IPS-NIHi7 (cell line): Measurements from ENCODE around the gene OR10Z1.

Experiments used
- DNase-seq: peaks from one replicate; pipeline ENCODE4 v3.0.0; 2012; ENCODE audit warnings: mixed read lengths; ENCODE audit errors: extremely low spot score

The OR10Z1 gene, protein sequence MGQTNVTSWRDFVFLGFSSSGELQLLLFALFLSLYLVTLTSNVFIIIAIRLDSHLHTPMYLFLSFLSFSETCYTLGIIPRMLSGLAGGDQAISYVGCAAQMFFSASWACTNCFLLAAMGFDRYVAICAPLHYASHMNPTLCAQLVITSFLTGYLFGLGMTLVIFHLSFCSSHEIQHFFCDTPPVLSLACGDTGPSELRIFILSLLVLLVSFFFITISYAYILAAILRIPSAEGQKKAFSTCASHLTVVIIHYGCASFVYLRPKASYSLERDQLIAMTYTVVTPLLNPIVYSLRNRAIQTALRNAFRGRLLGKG

DNA sequence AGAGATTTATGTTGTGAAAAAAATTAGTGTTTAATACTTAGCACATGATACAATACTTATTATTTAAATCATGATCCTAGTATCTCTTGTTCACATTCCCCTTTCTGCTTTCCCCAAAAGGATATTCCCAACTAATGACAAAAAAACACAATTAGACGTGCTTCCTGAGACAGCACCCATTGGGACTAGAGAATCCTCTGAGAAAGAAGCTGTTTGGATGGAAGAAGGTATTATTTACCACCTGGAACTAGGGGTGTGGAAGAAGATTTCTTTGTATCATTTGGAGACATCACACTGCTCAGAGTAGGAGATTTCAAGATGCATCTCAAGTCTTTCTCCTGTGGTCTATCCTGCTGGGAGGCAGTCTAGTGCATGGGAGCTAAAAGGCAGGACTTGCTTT is at the start of gene OR10Z1:
TSS of gene OR10Z1 (plus strand) at position 301 of the 400 bp plus-strand sequence. CDS start 1,171 bp downstream, outside the sequence.
- DNase-seq, result no peak

DNA sequence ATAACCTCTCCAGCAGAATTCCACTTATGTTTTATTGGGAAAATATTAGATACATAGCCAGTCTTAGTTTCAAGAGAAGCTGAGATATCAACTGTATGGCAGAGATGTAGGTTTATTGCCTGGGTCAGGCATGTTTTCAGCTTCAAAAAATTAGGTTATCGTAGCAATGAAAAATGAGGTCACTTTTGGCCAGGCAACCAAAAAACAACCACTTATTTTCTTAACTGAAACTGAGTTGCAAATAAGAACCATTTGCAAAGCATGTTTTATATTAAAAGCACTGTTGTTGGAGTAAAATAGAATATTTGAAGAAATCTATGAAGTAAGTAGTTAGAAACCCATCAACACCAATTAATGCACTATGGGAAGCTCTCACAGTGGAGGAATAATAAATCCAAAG is 45.4 kb upstream of the OR10Z1 start:
- DNase-seq, result no peak

DNA sequence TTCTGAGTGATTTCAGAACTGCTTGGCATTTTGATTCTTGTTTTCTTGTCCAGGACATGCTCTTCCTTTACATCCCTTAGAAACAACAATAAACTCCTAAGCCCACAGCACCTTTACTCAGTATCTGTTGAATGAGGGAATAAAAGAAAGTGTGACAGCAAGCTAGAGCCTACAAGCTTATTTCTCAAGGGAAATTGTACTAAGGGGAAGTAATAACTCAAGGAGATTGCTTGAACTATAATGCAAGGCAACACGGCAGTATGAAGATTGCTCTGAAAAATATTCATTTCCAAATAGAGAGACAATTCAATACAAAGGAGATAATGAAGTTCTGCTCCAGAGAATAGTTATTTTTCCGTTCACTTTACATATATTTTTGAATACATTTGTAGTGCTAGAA is 41.2 kb upstream of the OR10Z1 start:
- DNase-seq, result no peak

DNA sequence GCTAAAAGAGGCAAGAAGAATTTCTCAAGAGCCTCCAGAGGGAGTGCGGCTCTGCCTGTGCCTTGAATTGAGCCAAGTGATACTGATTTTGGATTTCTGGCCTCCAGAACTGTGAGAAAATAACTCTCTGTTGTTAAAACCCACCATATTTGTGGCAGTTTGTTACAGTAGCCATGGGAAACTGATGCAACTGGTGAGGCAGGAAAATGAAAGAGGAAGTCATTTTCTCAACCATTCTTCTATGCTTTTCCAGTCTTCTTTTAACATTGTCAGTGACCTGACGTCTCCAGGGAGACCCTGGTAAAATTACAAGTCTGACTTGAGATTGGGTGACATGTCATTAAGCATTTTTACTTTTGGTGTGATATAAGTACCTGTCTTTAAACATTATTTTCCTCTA is 40.5 kb upstream of the OR10Z1 start:
- DNase-seq, result no peak

DNA sequence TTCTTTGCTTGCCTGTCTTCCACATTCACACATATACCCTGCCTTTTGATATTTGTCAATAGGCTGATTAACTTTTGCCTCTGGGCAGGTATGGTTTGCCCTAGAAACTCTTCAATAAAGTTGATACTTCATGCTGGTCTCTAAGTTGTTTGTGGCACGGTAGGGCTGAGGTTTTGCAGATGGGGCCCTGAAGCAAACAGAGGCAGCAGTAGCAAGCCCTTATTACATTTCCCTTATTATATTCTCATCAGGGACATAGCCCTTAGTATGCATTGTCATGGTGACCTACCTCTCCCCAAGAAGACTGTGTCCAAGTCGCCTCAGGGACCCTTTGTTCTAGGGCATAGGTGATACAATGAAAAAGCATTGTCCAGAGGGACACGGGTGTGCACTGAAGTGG is 34.6 kb upstream of the OR10Z1 start, which contains the start of gene OR6P1:
TSS of gene OR6P1 (minus strand) at position 101 of the 400 bp plus-strand sequence. CDS start 6,976 bp downstream, outside the sequence.
- no peak for DNase-seq

DNA sequence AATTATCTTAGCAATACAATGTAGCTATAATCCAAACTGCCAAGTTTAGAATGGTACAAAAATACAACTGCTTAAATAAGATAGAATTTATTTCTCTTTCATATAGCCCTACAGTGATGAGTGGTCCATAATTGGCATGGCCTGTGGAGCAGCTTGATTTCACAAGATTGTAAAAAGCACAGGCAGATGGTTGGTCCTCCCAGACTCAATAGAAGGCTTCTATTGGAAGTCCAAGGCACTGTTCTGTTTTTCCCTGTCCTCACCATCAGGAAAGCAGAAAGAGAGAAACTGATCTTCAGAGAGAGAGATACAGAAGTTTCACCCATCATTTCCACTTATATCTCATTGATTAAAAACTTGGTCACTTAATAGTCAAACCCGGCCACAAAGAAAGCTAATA is 32.8 kb upstream of the OR10Z1 start:
- no peak for DNase-seq

DNA sequence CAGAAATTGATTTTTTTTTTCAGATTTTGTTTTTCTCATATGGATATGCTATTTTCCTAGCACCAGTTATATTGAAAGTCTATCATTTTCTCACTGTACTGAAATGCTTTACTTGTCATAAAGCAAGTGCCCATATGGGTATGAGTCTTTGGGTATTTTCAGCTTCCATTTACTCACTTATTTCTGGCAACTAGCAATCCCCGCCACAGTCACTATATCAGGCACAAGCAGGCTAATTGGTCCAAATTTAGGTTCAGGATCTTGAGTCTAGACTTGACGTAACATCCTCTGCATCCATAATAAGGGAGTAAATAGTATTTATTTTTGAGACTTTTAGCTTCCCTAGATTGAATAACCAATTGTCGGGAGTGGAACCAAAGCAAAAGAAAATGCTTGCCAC is 27.5 kb upstream of the OR10Z1 start:
- DNase-seq, result no peak

DNA sequence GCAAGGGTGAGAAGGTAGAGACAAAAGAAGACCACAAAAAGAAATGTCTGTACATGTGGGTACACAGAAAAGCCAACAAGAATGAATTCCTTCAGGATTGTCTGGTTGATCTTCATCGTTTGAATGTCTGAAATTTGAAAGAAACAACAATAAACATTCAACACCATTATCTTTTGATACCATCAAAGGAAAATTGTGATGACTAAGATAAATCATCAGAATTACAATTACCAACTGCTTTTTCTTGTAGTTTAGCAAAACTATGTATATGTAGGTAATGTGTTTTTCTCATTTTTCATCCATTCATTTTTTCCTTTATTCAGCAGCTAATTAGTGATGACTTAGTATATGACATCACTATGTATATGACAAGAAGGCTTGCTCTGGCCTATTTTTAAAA is 25.3 kb upstream of the OR10Z1 start, which contains the start of gene OR10X1:
TSS of gene OR10X1 (minus strand) at position 167 of the 400 bp plus-strand sequence. CDS start at position 167, 0 bp downstream.
- DNase-seq, result no peak

DNA sequence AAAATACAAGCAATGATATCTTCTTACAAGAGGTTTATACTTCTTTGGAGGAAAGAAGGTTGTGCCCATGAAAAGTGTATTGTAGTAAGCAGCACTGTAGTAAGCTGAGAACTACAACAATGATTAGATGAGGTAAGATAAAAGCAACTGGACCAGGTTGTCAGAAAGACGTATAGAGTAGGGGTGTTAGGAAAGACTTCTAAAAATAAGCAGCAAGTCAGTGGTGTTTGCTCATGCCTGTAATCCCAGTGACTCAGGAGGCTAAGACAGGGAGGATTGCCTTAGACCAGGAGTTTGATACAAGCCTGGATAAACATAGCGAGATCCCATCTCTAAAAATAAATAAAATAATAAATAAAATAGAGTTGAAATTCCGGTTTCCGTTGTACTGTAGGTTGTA is 21.1 kb upstream of the OR10Z1 start:
- no peak for DNase-seq

DNA sequence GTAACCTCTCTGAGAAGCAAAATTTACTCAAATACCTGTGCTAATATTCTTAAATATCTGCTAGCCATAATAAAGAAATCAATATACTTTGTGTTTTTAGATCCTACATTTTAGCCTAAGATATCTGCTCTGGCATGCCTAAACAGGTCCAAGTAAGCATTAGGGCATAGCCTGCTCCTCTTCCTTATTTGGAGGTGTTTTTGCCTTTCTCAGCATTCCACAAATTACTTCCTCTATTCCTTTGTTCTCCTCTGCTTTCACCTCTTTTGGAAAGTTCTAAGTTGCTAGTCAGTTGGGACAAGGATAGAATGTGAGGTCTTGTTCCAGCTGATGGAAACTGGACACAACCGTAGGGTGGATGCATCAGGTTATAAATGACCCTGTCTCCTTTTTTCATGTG is 18.1 kb upstream of the OR10Z1 start:
- no peak for DNase-seq

DNA sequence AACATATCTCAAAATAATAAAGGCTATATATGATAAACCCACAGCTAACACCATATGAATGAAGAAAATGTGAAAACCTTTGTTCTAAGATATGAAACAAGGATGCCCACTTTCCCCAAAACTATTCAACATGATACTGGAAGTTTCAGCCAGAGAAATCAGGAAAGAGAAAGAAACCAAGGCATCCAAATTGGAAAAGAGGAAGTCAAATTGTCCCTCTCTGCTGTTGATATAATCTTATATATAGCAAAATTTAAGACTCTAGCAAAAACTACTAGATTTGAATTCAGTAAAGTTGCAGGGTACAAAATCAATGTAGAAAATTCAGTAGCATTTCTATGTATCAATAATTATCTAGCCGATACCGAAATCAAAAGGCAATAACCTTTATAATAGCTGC is 4.3 kb upstream of the OR10Z1 start:
- DNase-seq, result no peak

DNA sequence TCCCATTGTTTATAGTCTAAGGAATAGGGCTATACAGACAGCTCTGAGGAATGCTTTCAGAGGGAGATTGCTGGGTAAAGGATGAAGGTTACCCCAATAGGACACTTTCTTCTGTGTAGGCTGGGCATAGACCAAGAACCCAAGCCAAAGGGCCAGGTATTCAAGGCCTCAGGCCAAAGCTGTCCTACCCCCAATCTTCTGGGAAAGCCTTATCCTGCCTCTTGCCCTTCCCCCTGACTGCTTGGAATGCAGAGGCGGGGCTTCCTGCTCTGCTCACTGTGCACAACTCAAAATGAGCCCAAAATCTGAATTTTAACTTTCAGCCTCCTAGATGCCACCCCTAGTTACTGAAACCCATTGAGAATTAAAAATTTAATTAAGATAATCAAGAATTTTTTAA is 2.2 kb downstream of the OR10Z1 start:
- DNase-seq, result peak; percentile 38

DNA sequence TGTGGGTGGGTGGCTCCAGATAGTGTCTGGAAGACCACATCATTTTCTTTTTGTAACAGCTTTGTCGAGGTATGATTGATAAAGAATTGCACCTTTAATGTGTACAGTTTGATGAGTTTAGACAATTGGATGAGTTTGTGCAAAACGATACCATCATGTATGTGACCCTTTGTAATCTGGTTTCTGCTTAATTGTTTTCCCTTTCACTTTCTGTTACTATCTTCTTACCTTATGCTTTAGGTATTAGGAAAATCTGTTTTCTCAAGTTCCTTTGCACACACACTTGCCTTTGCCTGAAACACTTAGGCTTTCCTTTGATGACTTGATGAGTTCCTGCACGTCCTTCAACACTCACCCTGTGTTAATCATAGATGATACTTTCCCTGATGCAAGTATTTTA is 6.8 kb downstream of the OR10Z1 start:
- no peak for DNase-seq

DNA sequence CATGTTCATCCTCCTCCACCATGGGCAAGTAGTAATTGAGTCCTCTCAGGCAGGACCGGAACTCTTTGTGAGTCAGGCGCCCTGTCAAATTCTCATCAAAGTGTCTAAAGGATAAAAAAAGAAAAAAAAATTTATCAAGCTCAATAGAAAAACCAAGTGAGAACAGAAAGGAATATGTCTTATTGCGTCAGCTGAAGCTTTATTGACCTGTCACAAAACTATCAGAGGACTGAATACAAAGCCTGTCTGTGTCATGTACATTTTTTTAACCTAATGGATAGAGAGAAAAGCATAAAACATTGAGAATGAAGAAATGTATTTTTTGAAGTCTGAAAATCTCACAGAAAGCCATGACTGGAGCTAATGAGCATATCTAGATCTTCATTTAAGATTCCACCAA is 8.7 kb downstream of the OR10Z1 start:
- no peak for DNase-seq

DNA sequence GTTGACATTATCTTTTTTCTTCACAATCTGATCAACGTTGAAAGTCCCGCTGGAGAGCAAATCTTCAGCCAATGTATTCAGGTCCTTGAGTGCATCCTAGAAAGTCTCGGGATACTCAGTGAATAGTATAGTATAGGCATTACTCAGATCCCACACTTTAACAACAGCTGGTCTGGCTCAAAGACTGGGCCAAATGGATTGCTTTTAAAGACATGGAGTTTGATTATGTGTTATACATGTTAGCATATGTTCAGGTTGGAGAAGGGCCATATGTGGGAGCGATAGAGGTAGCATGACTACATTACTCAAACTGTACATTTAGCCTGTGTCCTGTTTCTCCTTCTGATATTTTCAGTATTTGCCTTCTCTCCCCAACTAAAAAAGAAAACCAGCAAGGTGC is 33.1 kb downstream of the OR10Z1 start:
- no peak for DNase-seq

DNA sequence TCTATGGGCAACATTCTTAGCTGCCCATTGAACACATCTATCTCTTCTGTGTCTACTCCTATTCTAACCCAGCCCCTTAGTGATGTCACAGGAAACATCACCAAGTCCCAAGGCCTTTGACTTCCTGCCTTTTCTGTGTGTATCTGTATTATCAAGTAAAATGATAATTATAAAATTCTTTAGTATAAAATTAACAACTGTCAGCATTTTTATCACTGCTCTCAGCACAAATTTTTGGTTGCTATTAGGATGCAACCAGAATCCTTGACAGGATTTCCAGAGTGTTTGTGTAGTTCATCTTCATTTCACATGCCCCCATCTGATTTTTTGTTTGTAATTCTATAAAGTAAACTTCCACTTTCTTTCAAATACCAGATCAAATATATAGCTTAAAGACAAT is 33.8 kb downstream of the OR10Z1 start:
- DNase-seq, result no peak

DNA sequence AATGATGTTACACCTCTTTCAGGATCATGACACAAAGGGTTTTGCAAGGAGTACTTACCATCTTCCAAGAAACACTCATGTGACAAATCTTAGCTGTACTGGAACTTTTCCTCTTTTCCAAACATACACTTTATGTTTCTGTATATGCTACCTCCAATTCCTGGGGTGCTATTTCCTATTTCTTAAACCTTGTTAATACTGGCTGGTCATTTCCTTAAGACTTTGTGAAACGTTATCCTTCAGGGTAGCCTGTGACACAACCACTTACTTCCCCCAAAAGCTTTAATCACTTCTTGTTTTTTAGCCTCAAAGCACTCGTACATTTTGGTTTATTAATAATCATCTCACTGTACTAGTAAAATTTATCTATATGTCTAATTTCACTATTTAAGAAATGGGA is 39.4 kb downstream of the OR10Z1 start:
- no peak for DNase-seq

DNA sequence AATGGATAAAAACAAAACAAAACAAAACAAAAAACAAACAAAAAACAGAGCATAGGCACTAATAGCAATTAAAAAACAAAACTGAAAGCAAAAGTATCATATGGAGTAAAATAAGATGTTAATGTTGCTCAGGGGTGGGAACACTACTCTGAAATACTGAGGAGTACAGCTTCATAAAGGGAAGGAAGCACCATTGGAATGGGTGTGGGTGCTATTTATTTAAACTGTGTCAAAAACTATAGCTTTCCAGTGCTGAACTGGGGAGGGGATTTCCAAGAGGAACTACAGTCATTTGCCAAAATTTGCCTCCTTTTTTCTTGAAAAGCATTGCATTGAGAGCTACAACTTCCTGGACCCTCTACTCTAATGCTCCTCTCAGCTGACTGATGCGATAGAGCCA is 41.4 kb downstream of the OR10Z1 start:
- DNase-seq, result no peak

DNA sequence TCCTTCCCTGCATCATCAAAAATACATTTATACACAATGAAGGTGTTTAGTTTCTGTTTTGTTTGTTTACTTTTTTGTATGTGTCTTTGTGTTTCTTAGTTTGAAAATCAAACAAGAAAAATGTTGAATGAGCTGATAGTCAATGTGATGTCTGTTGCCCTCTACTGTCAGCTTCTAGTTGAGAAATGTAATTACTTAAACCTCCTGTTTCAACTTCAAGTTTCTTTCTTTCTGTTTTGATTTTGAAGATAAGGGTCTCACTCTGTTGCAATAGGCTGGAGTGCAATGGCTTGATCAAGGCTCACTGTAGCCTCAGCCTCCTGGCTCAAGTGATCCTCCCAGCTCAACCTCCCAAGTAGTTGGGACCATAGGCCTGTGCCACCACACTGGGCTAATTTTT is 44.0 kb downstream of the OR10Z1 start:
- DNase-seq, result no peak

DNA sequence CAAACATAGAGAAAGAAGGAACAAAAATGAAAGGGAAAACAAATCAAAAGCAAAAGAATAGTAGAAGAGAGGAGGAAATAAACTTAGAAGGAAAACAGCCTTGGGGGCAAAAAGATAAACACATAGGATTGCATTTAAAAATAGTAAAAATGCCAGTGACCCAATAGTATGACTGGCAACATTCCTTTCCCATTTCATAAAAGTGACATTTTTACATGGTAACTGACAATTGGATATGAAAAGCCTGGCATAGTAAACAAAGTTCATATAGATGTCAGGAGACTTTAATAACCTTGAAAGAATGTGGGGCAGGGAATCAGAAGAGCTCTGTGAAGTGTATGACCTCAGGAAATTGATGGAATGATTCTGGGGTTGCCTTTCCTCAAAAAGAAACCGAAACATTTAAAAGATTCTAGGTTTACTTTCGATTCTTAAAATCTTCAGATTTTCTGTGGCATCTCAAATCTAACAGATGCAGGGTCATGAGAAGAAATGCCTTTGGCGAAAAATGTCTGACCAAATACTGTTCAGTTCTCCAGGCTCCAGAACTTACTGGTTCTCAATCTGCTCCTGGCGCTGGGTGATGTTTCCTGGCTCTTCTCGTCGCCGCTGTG is 47.8 kb downstream of the OR10Z1 start:
- no peak for DNase-seq

DNA sequence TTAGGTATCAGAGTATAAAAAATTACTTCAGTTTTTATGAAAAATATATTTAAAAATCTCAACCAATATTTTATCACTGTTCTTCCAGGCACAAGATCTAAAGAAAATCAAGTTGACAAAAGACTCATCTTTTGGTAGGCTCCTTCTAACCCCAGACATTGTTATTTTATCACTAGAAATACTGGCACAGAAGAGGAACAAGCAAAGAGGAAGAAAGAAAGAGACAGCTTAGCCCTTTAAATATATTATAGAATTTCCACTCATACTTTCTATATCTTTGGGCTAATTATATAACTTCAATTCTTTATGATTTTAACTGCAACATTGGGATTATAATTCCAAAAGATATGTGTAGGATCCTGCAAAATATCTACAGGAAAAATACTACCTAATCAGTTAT is 49.0 kb downstream of the OR10Z1 start:
- no peak for DNase-seq

DNA sequence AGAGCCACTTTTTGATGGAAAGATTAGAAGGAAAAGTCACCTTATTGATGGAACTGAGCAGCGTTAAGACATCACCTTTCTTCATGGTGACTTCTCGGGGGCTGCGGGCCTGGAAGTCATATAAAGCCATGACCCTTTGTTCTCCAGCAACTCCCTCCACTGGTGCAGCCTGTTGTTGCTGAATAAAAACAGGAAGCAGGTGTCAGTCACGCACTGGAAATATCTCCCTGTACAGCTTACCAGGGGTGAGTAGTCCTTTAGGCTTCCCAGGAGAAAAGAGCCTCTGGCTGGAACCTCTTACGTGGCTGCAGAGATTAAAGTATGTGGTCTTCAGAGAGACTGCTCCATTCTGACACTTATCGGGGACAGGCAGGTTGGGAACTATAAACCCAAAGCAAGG is 49.5 kb downstream of the OR10Z1 start:
- DNase-seq, result no peak
